ENCODE measurements around the gene NRXN3. TPM values are rescaled to one million over a fixed set of nuclear protein-coding genes. Genes with fewer than 3 reads are reported as not detected.

The NRXN3 gene
- total and polyA plus RNA-seq, 2 donors (not counting 1 experiment from before 2014, with no cell fraction given), result not detected

GRCh38 chr14:78129375-78129774, 40.8 kb upstream of the NRXN3 start:
- Histone ChIP-seq H3K4me1 (ENCODE audit: control insufficient read depth in 2 of 2, insufficient read depth in 2 of 2, low read length in 2 of 2) (no peaks in the 10 kb centered on the region), H3K79me2 (ENCODE audit: control insufficient read depth, insufficient read depth, low read length) (no peaks in the 10 kb centered on the region), H3K36me3 (replicated peaks in 1 of 2; ENCODE audit: control extremely low read depth in 1 of 2, control insufficient read depth in 1 of 2, extremely low read depth in 1 of 2, insufficient read depth in 2 of 2, low read length in 1 of 2) (no peaks in the 10 kb centered on the region), H3K4me3 (ENCODE audit: control extremely low read depth in 1 of 5, extremely low read depth in 1 of 5, insufficient read depth in 1 of 5, low read depth in 2 of 5, low read length in 4 of 5) (no peak overlapping the region), H3K27me3 (replicated peaks in 1 of 4; ENCODE audit: control extremely low read depth in 1 of 4, control insufficient read depth in 3 of 4, insufficient read depth in 4 of 4, low read length in 3 of 4) (peaks cover 0 to 2% (median 0%) of the 10 kb centered on the region in 4 experiments), H3K4me2 (replicated peaks; ENCODE audit: low read depth, low read length, poor library complexity, severe bottlenecking) (no peak overlapping the region), H3K27ac (ENCODE audit: low read length in 2 of 2) (no peak overlapping the region), H3K9ac (ENCODE audit: low read length) (no peak overlapping the region), H4K20me1 (ENCODE audit: control insufficient read depth, insufficient read depth, low read length, poor library complexity, severe bottlenecking) (no peaks in the 10 kb centered on the region), H2AFZ (ENCODE audit: insufficient read depth, low read depth, low read length, poor library complexity, severe bottlenecking) (no peak overlapping the region), H3K9me3 (ENCODE audit: control extremely low read depth in 1 of 3, control insufficient read depth in 2 of 3, insufficient read depth in 1 of 3, low read length in 2 of 3) (no peaks in the 10 kb centered on the region)
- 75% methylated on average over 4 of the region's 4 CpGs for WGBS (ENCODE audit: insufficient coverage)
- no peaks in the 10 kb centered on the region for H3K9me3 Mint-ChIP-seq (ENCODE audit: insufficient read depth)
- H3K4me3 Mint-ChIP-seq, result no peak overlapping the region
- no peak for ATAC-seq (ENCODE audit: low read depth)
- peaks cover 15% of the 10 kb centered on the region for H3K27me3 Mint-ChIP-seq
- no peak for DNase-seq
- no peaks in the 10 kb centered on the region for H3K4me1 Mint-ChIP-seq
- TF ChIP-seq EZH2 (IDR thresholded peaks at IDR 0.05; ENCODE audit: borderline replicate concordance, insufficient read depth, low read depth, low read length, poor library complexity, severe bottlenecking), result no peak
- no peak for TF ChIP-seq CTCF (IDR thresholded peaks at IDR 0.05)
- CTCF ChIA-PET, result no interaction called here
- H3K27ac Mint-ChIP-seq, result no peak overlapping the region
- intact Hi-C loops (cut with micrococcal nuclease), result no loop called here
- POLR2A ChIA-PET, result no interaction called here

DNA sequence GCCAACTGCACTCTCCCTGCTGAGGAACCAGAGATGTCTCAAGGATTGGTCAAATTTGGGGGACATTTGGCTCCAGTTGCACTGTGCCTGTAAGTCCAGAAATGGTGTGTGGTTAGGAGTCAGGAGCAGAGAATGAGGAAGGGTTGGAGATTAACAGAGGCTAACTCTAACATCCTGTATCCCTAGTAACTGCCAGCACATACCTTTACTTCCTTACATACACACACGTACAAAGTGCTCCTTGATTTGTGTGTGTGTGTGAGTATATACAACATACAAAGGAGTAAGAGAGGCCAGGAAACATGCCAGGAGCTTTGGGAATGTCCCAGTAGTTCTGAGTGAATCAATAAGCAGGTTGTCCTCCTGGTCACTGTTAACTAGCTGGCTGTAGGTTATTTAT, 39.8 kb upstream of the NRXN3 start:
- no peak overlapping the region for H3K4me3 Mint-ChIP-seq
- H3K4me3 ChIP-seq (ENCODE audit: control extremely low read depth in 1 of 5, extremely low read depth in 1 of 5, insufficient read depth in 1 of 5, low read depth in 2 of 5, low read length in 4 of 5), result no peak overlapping the region
- DNase-seq (no peak), ATAC-seq (ENCODE audit: low read depth) (no peak)
- no peaks in the 10 kb centered on the region for H3K4me1 ChIP-seq (ENCODE audit: control insufficient read depth in 2 of 2, insufficient read depth in 2 of 2, low read length in 2 of 2)
- H4K20me1 ChIP-seq (ENCODE audit: control insufficient read depth, insufficient read depth, low read length, poor library complexity, severe bottlenecking), result no peaks in the 10 kb centered on the region
- H3K79me2 ChIP-seq (ENCODE audit: control insufficient read depth, insufficient read depth, low read length), result no peaks in the 10 kb centered on the region
- intact Hi-C loops (cut with micrococcal nuclease), result no loop called here
- peaks cover 0 to 2% (median 0%) of the 10 kb centered on the region in 4 experiments for H3K27me3 ChIP-seq (replicated peaks in 1 of 4; ENCODE audit: control extremely low read depth in 1 of 4, control insufficient read depth in 3 of 4, insufficient read depth in 4 of 4, low read length in 3 of 4)
- CTCF ChIA-PET, result no interaction called here
- H3K9ac ChIP-seq (ENCODE audit: low read length), result no peak overlapping the region
- no peak overlapping the region for H3K27ac ChIP-seq (ENCODE audit: low read length in 2 of 2)
- H2AFZ ChIP-seq (ENCODE audit: insufficient read depth, low read depth, low read length, poor library complexity, severe bottlenecking), result no peak overlapping the region
- peaks cover 17% of the 10 kb centered on the region for H3K27me3 Mint-ChIP-seq
- H3K9me3 ChIP-seq (ENCODE audit: control extremely low read depth in 1 of 3, control insufficient read depth in 2 of 3, insufficient read depth in 1 of 3, low read length in 2 of 3), result no peaks in the 10 kb centered on the region
- no CpG with 5 or more reads among the region's 1 CpG for WGBS (ENCODE audit: insufficient coverage)
- no peaks in the 10 kb centered on the region for H3K9me3 Mint-ChIP-seq (ENCODE audit: insufficient read depth)
- H3K27ac Mint-ChIP-seq, result no peak overlapping the region
- POLR2A ChIA-PET, result no interaction called here
- H3K4me1 Mint-ChIP-seq, result no peaks in the 10 kb centered on the region
- no peak for TF ChIP-seq EZH2 (IDR thresholded peaks at IDR 0.05; ENCODE audit: borderline replicate concordance, insufficient read depth, low read depth, low read length, poor library complexity, severe bottlenecking)
- H3K36me3 ChIP-seq (replicated peaks in 1 of 2; ENCODE audit: control extremely low read depth in 1 of 2, control insufficient read depth in 1 of 2, extremely low read depth in 1 of 2, insufficient read depth in 2 of 2, low read length in 1 of 2), result no peaks in the 10 kb centered on the region
- no peak overlapping the region for H3K4me2 ChIP-seq (replicated peaks; ENCODE audit: low read depth, low read length, poor library complexity, severe bottlenecking)
